IMR-90 (cell line): ENCODE results near the gene MARS1. TPM values are rescaled to one million over a fixed set of nuclear protein-coding genes. Genes with fewer than 3 reads are reported as not detected.

Experiments
- ATAC-seq: fragments of 200-7000 bp; cut with Tn5 transposase; 2 replicates; pipeline ENCODE4 v1.9.1; 2020; ENCODE audit warnings: low read depth, mild to moderate bottlenecking, moderate library complexity
- BruUV-seq: library from RNA; stranded (reverse); fragments of 400-500 nt; replicated peaks from 2 replicates; lab custom pipeline; 2021; lab: Mats Ljungman, UMichigan
- CTCF ChIA-PET: fragments of 300-600 bp; formaldehyde crosslinking; extraction: SDS; loops from one replicate; lab custom pipeline; 2021; ENCODE audit warnings: antibody characterized with exemption; lab: Yijun Ruan, JAX
- POLR2A ChIA-PET: fragments of 300-600 bp; sonication (Branson Sonifier 250); formaldehyde crosslinking; loops from one replicate; lab custom pipeline; 2022; ENCODE audit warnings: antibody characterized with exemption; ENCODE audit not compliant: unreplicated experiment; lab: Charles Lee
- DNase-seq: peaks from one replicate; pipeline ENCODE4 v3.0.0; 2013
- H2AFZ ChIP-seq: replicated peaks from 2 replicates; pipeline ENCODE3; 2013; ENCODE audit warnings: low read length, mild to moderate bottlenecking; ENCODE audit not compliant: poor library complexity
- H2AK5ac ChIP-seq: 2 replicates; pipeline ENCODE4 v1.6.1; 2013; ENCODE audit warnings: low read depth, low read length, inconsistent platforms
- H2AK9ac ChIP-seq: replicated peaks from 2 replicates; pipeline ENCODE3; 2013; ENCODE audit warnings: mild to moderate bottlenecking, low read depth, low read length, moderate library complexity; ENCODE audit not compliant: poor library complexity
- H2BK120ac ChIP-seq: 2 replicates; pipeline ENCODE4 v1.6.1; 2013; ENCODE audit warnings: low read depth, low read length, inconsistent platforms
- H2BK15ac ChIP-seq: 3 replicates; pipeline ENCODE4 v1.6.1; 2013; ENCODE audit warnings: low read depth, low read length, inconsistent platforms
- H2BK20ac ChIP-seq: 2 replicates; pipeline ENCODE4 v1.6.1; 2013; ENCODE audit warnings: low read depth, mild to moderate bottlenecking, inconsistent platforms, low read length, moderate library complexity
- H2BK5ac ChIP-seq: 2 replicates; pipeline ENCODE4 v1.6.1; 2013; ENCODE audit warnings: mild to moderate bottlenecking, low read depth, low read length, inconsistent platforms; ENCODE audit not compliant: poor library complexity, severe bottlenecking
- H3K14ac ChIP-seq: replicated peaks from 2 replicates; pipeline ENCODE4 v1.6.1; 2013; ENCODE audit warnings: low read depth, low read length, inconsistent platforms
- H3K18ac ChIP-seq: 2 replicates; pipeline ENCODE4 v1.6.1; 2013; ENCODE audit warnings: low read depth, low read length, control low read depth
- H3K23ac ChIP-seq: 2 replicates; pipeline ENCODE4 v1.6.1; 2013; ENCODE audit warnings: low read depth, low read length, inconsistent platforms
- H3K27ac ChIP-seq: 2 replicates; pipeline ENCODE4 v1.5.1; 2013; ENCODE audit warnings: mild to moderate bottlenecking, control low read depth, low read length; ENCODE audit not compliant: insufficient read depth
- H3K27me3 ChIP-seq: 2 replicates; pipeline ENCODE4 v1.6.1; 2013; ENCODE audit warnings: low read length; ENCODE audit not compliant: control insufficient read depth, insufficient read depth
- H3K36me3 ChIP-seq: 2 replicates; pipeline ENCODE4 v1.6.1; 2013; ENCODE audit warnings: low read length, mixed read lengths; ENCODE audit not compliant: control insufficient read depth, insufficient read depth
- H3K4ac ChIP-seq: 2 replicates; pipeline ENCODE4 v1.6.1; 2013; ENCODE audit warnings: low read depth, low read length, inconsistent platforms
- H3K4me1 ChIP-seq: 2 replicates; pipeline ENCODE4 v1.6.1; 2013; ENCODE audit warnings: low read length, mixed read lengths; ENCODE audit not compliant: control insufficient read depth, insufficient read depth
- H3K4me2 ChIP-seq: 2 replicates; pipeline ENCODE4 v1.6.1; 2013; ENCODE audit warnings: low read depth, mild to moderate bottlenecking, control low read depth, low read length, moderate library complexity
- H3K4me3 ChIP-seq: 2 replicates; pipeline ENCODE4 v1.5.1; 2013; ENCODE audit warnings: low read depth, mild to moderate bottlenecking, control low read depth, low read length, moderate library complexity; ENCODE audit not compliant: insufficient read depth
- H3K56ac ChIP-seq: 2 replicates; pipeline ENCODE4 v1.6.1; 2013; ENCODE audit warnings: low read length, inconsistent platforms; ENCODE audit not compliant: insufficient read depth; ENCODE audit errors: extremely low read depth
- H3K79me1 ChIP-seq, 2 experiments: 2 replicates each; pipeline ENCODE4 v1.6.1; 2013; ENCODE audit warnings: low read length in 2 of 2, inconsistent platforms in 1 of 2, low read depth in 1 of 2
- H3K9ac ChIP-seq: 2 replicates; pipeline ENCODE4 v1.6.1; 2013; ENCODE audit warnings: low read depth, low read length, control low read depth
- H3K9me1 ChIP-seq: 2 replicates; pipeline ENCODE4 v1.6.1; 2013; ENCODE audit warnings: low read length, inconsistent platforms; ENCODE audit not compliant: insufficient read depth
- H3K9me3 ChIP-seq: 2 replicates; pipeline ENCODE4 v1.6.1; 2013; ENCODE audit warnings: low read length; ENCODE audit not compliant: control insufficient read depth, insufficient read depth
- H4K20me1 ChIP-seq: 2 replicates; pipeline ENCODE4 v1.6.1; 2013; ENCODE audit warnings: low read length, inconsistent platforms; ENCODE audit not compliant: insufficient read depth
- H4K5ac ChIP-seq: 2 replicates; pipeline ENCODE4 v1.6.1; 2013; ENCODE audit warnings: mild to moderate bottlenecking, low read depth, low read length, control low read depth
- H4K8ac ChIP-seq, 2 experiments: 2 replicates each; pipeline ENCODE4 v1.6.1; 2013; ENCODE audit warnings: low read depth in 2 of 2, low read length in 2 of 2, control low read depth in 1 of 2, inconsistent platforms in 1 of 2
- H4K91ac ChIP-seq: 2 replicates; pipeline ENCODE4 v1.6.1; 2013; ENCODE audit warnings: low read depth, low read length, inconsistent platforms; ENCODE audit not compliant: insufficient read depth
- BHLHE40 ChIP-seq: fragments of 150-350 bp; IDR thresholded peaks from 2 replicates; pipeline ENCODE4 v1.6.1; 2016; ENCODE audit warnings: mild to moderate bottlenecking, low read depth, low read length
- CEBPB ChIP-seq: IDR thresholded peaks from 2 replicates; pipeline ENCODE4 v1.6.1; 2012; ENCODE audit warnings: low read depth, low read length, improper control_type of control experiment
- CHD1 ChIP-seq: IDR thresholded peaks from 2 replicates; pipeline ENCODE4 v1.6.1; 2012; ENCODE audit warnings: low read depth, low read length, improper control_type of control experiment
- FOS ChIP-seq: fragments of 150-350 bp; IDR thresholded peaks from 2 replicates; pipeline ENCODE4 v1.6.1; 2016; ENCODE audit warnings: low read depth, low read length
- MAFK ChIP-seq: IDR thresholded peaks from 2 replicates; pipeline ENCODE4 v1.6.1; 2012; ENCODE audit warnings: low read depth, low read length, improper control_type of control experiment
- MAZ ChIP-seq: IDR thresholded peaks from 2 replicates; pipeline ENCODE4 v1.6.1; 2012; ENCODE audit warnings: low read depth, mild to moderate bottlenecking, low read length, improper control_type of control experiment, moderate library complexity, borderline replicate concordance
- MXI1 ChIP-seq: IDR thresholded peaks from 2 replicates; pipeline ENCODE4 v1.6.1; 2012; ENCODE audit warnings: low read depth, mild to moderate bottlenecking, low read length, moderate library complexity, borderline replicate concordance
- NFE2L2 ChIP-seq: fragments of 150-350 bp; IDR thresholded peaks from 2 replicates; pipeline ENCODE4 v1.6.1; 2016; ENCODE audit warnings: low read depth, mild to moderate bottlenecking, low read length
- POLR2A ChIP-seq: IDR thresholded peaks from 2 replicates; pipeline ENCODE4 v1.6.1; 2012; ENCODE audit warnings: mild to moderate bottlenecking, low read depth, low read length
- RAD21 ChIP-seq: IDR thresholded peaks from 2 replicates; pipeline ENCODE4 v1.6.1; 2012; ENCODE audit warnings: low read length, improper control_type of control experiment
- RCOR1 ChIP-seq: IDR thresholded peaks from 2 replicates; pipeline ENCODE4 v1.6.1; 2012; ENCODE audit warnings: mild to moderate bottlenecking, low read length, improper control_type of control experiment; ENCODE audit not compliant: insufficient replicate concordance
- RFX5 ChIP-seq: IDR thresholded peaks from 2 replicates; pipeline ENCODE4 v1.8.0; 2012; ENCODE audit warnings: low read depth, mild to moderate bottlenecking, low read length, moderate library complexity
- WGBS, 2 experiments: methylation state at CpG; one replicate each; pipeline versions ENCODE4 v1.1.5 to v1.1.7; 2013; ENCODE audit warnings: missing lambda C conversion rate in 2 of 2; ENCODE audit not compliant: insufficient read length in 1 of 2; ENCODE audit errors: extremely low coverage in 2 of 2; 5-methylcytosine and 5-hydroxymethylcytosine counted together
- dilution Hi-C: fragments of 300-500 bp; cut with HindIII; formaldehyde crosslinking; loops from one replicate; pipeline ENCODE4 v1.14.3; 2018; ENCODE audit warnings: low sequenced_read_pairs; ENCODE audit not compliant: unreplicated experiment
- in situ Hi-C: fragments of 300-500 bp; cut with MboI; formaldehyde crosslinking; loops from 3 replicates; pipeline ENCODE4 v1.14.3; 2019; ENCODE audit warnings: low sequenced_read_pairs, inconsistent platforms, mixed read lengths
- intact Hi-C: fragments of 100-400 bp; cut with micrococcal nuclease; formaldehyde crosslinking; loops from 2 replicates; pipeline ENCODE4 v1.10.0; 2022
- polyA plus RNA-seq, 3 experiments: library from polyadenylated mRNA; depleted of rRNA; stranded (reverse); fragments of >200 nt; gene quantifications; 2 replicates each; pipeline ENCODE4 v1.2.3, GENCODE V29; 2012; ENCODE audit warnings: low replicate concordance in 1 of 3
- total RNA-seq: library from RNA; depleted of rRNA; stranded (reverse); fragments of >200 nt; gene quantifications from 2 replicates; pipeline ENCODE4 v1.2.3, GENCODE V29; 2012
- TF ChIP-seq, protein P1 (sequence below): conservative IDR thresholded peaks from 2 replicates; pipeline ENCODE4 v1.5.1; 2012; ENCODE audit warnings: mild to moderate bottlenecking, low read depth, low read length, improper control_type of control experiment
- TF ChIP-seq, protein P2 (sequence below): fragments of 150-350 bp; IDR thresholded peaks from 2 replicates; pipeline ENCODE4 v1.6.1; 2016; ENCODE audit warnings: low read depth, mild to moderate bottlenecking, low read length, moderate library complexity, borderline replicate concordance
- TF ChIP-seq, protein P3 (sequence below): fragments of 150-350 bp; IDR thresholded peaks from 2 replicates; pipeline ENCODE4 v1.6.1; 2017; ENCODE audit warnings: mild to moderate bottlenecking, antibody characterized with exemption, low read length, low read depth

MARS1 gene
- total and polyA plus RNA-seq, 2 of the 4 experiments (the other 2 are of a cell fraction): 156 to 164 TPM

DNA sequence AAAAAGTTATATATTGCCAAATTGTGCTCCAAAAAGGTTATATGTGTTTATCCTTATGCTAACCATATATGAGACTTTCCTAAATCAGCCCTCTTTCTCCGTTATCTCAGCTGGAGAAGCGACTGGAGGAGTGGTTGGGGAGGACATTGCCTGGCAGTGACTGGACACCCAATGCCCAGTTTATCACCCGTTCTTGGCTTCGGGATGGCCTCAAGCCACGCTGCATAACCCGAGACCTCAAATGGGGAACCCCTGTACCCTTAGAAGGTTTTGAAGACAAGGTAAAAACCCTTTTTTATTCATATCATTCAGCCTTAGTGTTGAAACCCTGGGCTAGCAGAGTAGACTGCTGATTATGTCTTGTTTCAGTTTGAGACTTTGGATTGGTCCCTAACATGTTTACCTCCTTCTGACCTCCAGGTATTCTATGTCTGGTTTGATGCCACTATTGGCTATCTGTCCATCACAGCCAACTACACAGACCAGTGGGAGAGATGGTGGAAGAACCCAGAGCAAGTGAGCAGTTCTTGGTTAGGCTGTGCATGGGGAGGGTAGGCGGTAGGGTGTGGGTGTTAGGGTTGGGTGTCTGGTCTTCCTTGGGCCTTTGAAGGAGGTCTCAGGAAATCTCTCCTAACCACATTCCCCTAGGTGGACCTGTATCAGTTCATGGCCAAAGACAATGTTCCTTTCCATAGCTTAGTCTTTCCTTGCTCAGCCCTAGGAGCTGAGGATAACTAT lies 23.9 kb downstream of the MARS1 start:
- Histone ChIP-seq H4K5ac (no peak overlapping the region), H3K9me1 (peaks cover 3% of the 10 kb centered on the region; the same call in 1 of the 2 replicates), H3K23ac (no peak overlapping the region), H3K4ac (no peak overlapping the region), H4K20me1 (peaks cover 62% of the 10 kb centered on the region), H3K27me3 (no peaks in the 10 kb centered on the region), H3K79me1 (peaks cover 24 to 60% of the 10 kb centered on the region in 2 experiments), H2BK15ac (no peak overlapping the region), H3K18ac (no peak overlapping the region), H2AK9ac (no peak overlapping the region), H3K56ac (no peak overlapping the region), H2AFZ (no peak overlapping the region), H3K36me3 (peaks cover 67% of the 10 kb centered on the region), H3K4me1 (no peaks in the 10 kb centered on the region), H3K27ac (no peak overlapping the region), H3K9ac (no peak overlapping the region), H2BK5ac (no peak overlapping the region), H3K9me3 (no peaks in the 10 kb centered on the region), H2BK20ac (no peak overlapping the region), H2AK5ac (no peak overlapping the region), H3K4me3 (no peak overlapping the region), H2BK120ac (no peak overlapping the region), H4K8ac (no peak overlapping the region), H3K4me2 (no peak overlapping the region), H3K14ac (no peak overlapping the region), H4K91ac (no peak overlapping the region)
- in situ Hi-C loops (no loop called here), dilution Hi-C loops (no loop called here), intact Hi-C loops (no loop called here)
- no peak for TF ChIP-seq CHD1
- TF ChIP-seq, protein P1, sequence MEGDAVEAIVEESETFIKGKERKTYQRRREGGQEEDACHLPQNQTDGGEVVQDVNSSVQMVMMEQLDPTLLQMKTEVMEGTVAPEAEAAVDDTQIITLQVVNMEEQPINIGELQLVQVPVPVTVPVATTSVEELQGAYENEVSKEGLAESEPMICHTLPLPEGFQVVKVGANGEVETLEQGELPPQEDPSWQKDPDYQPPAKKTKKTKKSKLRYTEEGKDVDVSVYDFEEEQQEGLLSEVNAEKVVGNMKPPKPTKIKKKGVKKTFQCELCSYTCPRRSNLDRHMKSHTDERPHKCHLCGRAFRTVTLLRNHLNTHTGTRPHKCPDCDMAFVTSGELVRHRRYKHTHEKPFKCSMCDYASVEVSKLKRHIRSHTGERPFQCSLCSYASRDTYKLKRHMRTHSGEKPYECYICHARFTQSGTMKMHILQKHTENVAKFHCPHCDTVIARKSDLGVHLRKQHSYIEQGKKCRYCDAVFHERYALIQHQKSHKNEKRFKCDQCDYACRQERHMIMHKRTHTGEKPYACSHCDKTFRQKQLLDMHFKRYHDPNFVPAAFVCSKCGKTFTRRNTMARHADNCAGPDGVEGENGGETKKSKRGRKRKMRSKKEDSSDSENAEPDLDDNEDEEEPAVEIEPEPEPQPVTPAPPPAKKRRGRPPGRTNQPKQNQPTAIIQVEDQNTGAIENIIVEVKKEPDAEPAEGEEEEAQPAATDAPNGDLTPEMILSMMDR: no peak
- no peak for TF ChIP-seq CEBPB
- TF ChIP-seq, protein P2, sequence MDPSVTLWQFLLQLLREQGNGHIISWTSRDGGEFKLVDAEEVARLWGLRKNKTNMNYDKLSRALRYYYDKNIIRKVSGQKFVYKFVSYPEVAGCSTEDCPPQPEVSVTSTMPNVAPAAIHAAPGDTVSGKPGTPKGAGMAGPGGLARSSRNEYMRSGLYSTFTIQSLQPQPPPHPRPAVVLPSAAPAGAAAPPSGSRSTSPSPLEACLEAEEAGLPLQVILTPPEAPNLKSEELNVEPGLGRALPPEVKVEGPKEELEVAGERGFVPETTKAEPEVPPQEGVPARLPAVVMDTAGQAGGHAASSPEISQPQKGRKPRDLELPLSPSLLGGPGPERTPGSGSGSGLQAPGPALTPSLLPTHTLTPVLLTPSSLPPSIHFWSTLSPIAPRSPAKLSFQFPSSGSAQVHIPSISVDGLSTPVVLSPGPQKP: no peak
- TF ChIP-seq MXI1: no peak
- TF ChIP-seq POLR2A: no peak
- TF ChIP-seq RFX5: no peak
- TF ChIP-seq, protein P3, sequence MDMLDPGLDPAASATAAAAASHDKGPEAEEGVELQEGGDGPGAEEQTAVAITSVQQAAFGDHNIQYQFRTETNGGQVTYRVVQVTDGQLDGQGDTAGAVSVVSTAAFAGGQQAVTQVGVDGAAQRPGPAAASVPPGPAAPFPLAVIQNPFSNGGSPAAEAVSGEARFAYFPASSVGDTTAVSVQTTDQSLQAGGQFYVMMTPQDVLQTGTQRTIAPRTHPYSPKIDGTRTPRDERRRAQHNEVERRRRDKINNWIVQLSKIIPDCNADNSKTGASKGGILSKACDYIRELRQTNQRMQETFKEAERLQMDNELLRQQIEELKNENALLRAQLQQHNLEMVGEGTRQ: no peak
- no peak for TF ChIP-seq MAZ
- no peak for TF ChIP-seq RAD21
- TF ChIP-seq MAFK: no peak
- no peak for TF ChIP-seq FOS
- TF ChIP-seq BHLHE40: no peak
- TF ChIP-seq NFE2L2: no peak
- TF ChIP-seq RCOR1: no peak
- 100% methylated on average over 1 of the region's 7 CpGs; no CpG with 5 or more reads in 1 of the 2 experiments for WGBS, 2 experiments
- CTCF ChIA-PET: no interaction called here
- ATAC-seq (no peak), DNase-seq (no peak)
- POLR2A ChIA-PET: interaction anchor here (0.6 kb wide), 1 partner anchor 122 kb away, joined by 5 read pairs; no protein-coding TSS in a partner anchor
- BruUV-seq: no TSS peak
